ENCODE results near the gene MT1G. TPM values are rescaled to one million over a fixed set of nuclear protein-coding genes. Genes with fewer than 3 reads are reported as not detected.

The MT1G gene
- total RNA-seq, 1 donor from 2014 or later: 23.7 TPM

DNA sequence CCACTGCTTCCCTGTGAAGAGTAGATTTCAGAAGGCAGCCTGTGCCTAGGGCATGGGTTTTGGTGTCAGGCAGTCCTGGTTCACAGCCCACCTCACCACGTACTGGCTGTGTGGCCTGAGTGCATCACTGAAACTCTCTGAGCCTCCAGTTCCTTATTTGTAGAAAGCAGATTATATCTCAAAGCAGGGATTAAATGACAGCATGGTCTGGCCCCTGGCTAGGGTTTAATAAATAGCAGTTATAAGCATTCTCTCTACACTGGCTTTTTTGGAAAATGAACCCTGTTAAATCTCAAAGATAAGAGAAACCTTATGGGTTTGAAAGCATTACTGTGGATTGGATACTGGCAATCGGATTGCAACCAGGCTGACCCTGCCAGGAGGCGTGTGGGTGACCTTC lies 38.3 kb downstream of the MT1G start:
- Histone ChIP-seq H3K4me3 (no peak overlapping the region), H3K9me3 (no peaks in the 10 kb centered on the region), H3K36me3 (no peaks in the 10 kb centered on the region), H3K27me3 (peaks cover 6% of the 10 kb centered on the region), H3K27ac (no peak overlapping the region), H3K4me1 (peaks cover 6% of the 10 kb centered on the region)
- TF ChIP-seq, protein P1, sequence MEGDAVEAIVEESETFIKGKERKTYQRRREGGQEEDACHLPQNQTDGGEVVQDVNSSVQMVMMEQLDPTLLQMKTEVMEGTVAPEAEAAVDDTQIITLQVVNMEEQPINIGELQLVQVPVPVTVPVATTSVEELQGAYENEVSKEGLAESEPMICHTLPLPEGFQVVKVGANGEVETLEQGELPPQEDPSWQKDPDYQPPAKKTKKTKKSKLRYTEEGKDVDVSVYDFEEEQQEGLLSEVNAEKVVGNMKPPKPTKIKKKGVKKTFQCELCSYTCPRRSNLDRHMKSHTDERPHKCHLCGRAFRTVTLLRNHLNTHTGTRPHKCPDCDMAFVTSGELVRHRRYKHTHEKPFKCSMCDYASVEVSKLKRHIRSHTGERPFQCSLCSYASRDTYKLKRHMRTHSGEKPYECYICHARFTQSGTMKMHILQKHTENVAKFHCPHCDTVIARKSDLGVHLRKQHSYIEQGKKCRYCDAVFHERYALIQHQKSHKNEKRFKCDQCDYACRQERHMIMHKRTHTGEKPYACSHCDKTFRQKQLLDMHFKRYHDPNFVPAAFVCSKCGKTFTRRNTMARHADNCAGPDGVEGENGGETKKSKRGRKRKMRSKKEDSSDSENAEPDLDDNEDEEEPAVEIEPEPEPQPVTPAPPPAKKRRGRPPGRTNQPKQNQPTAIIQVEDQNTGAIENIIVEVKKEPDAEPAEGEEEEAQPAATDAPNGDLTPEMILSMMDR (IDR thresholded peaks at IDR 0.05): no peak
- ATAC-seq (no peak), DNase-seq (no peak)
- intact Hi-C loops (cut with DNase I): no loop called here

DNA sequence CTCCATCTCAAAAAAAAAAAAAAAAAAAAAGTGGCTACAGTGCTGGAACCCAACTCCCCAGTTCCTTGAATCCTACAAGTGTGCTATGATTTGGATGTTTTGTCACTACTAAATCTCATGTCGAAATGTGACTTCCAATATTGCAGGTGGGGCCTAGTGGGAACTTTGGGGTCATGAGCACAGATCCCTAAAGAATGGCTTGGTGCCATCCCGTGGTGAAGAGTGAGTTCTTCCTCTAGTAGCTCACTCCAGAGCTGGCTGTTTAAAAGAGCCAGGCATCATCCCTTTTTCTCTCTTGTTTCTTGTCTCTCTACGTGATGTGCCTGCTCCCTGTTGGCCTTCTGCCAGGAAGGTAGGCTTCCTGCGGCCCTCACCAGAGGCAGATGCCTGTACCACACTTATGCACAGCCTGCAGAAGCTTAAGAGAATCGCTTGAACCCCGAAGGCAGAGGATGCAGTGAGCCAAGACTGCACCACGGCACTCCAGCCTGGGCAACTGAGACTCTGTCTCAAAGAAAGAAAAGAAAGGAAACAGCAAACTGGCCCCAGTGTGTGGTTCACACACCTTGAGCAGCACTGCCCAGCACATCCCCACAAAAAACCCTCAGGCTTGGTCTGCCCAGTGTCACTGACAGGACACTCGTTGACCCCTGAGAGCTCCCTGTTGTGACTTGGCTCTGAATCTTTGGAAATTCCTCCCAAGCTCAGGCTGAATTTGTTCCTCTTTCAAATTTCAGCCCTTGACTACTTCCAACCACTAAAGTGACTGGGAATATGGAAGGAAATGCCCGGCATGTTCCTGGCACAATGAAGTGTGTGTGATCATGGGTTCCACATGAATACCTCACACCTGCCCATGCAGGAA lies 39.1 kb downstream of the MT1G start:
- intact Hi-C loops (cut with DNase I): no loop called here
- H3K4me3 ChIP-seq: no peak overlapping the region
- H3K36me3 ChIP-seq: no peaks in the 10 kb centered on the region
- no peaks in the 10 kb centered on the region for H3K27me3 ChIP-seq
- TF ChIP-seq, protein P1 (IDR thresholded peaks at IDR 0.05): no peak
- H3K27ac ChIP-seq: peak overlapping the region; percentile 2
- no peaks in the 10 kb centered on the region for H3K9me3 ChIP-seq
- ATAC-seq: no peak
- no peak for DNase-seq
- peaks cover 6% of the 10 kb centered on the region for H3K4me1 ChIP-seq

DNA sequence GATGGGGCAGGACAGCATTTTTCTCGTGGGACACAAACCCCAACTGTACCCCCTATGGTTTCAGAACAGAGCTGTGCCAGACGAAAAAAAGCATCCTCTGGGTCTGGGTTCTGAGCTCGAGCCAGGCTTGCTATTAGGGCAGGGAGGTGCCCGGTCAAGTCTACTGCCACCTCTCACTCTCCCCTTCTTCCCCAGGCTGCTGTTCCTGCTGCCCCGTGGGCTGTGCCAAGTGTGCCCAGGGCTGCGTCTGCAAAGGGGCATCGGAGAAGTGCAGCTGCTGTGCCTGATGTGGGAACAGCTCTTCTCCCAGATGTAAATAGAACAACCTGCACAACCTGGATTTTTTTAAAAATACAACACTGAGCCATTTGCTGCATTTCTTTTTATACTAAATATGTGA lies 41.2 kb downstream of the MT1G start:
- intact Hi-C loops (cut with DNase I): no loop called here
- TF ChIP-seq, protein P1 (IDR thresholded peaks at IDR 0.05): no peak
- Histone ChIP-seq H3K36me3 (no peaks in the 10 kb centered on the region), H3K4me3 (peak overlapping the region; percentile 70), H3K27ac (peak overlapping the region; percentile 93), H3K4me1 (peaks cover 6% of the 10 kb centered on the region), H3K27me3 (no peaks in the 10 kb centered on the region), H3K9me3 (no peaks in the 10 kb centered on the region)
- DNase-seq (no peak), ATAC-seq (no peak)

DNA sequence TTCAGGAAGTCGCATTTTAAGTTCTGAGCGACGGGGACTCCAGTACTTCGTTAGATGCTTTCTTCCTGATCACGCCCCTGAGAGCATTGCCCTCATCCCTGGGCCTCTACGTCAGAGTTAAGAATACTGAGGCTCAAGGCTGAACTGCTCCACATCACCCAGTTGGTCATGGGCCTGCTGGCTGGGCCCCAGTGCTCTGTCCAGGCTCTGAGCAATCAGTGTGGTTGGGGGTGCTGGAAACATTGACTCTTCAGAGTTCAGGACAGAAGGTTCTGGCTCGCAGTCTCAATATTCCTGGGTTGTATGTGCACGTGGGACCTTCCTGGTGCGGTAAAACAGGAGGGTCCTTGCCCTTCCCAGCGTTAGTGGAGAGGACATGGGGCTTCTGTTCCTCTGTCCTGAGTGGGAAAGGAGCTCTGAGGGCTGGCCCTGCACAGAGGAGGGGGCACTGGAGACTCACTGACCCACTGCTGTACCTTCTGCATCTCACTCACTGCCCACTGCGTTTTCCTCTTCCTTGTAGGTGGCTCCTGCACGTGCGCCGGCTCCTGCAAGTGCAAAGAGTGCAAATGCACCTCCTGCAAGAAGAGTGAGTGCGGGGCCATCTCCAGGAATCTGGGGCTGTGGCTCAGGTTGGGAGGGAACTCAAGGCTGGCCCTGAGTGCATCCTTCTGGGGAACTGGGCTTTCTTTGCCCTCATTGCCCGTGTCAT lies 41.8 kb downstream of the MT1G start:
- DNase-seq (no peak), ATAC-seq (peak; percentile 59)
- Histone ChIP-seq H3K4me3 (peak overlapping the region; percentile 70), H3K4me1 (peaks cover 6% of the 10 kb centered on the region), H3K9me3 (no peaks in the 10 kb centered on the region), H3K27ac (peak overlapping the region; percentile 93), H3K27me3 (no peaks in the 10 kb centered on the region), H3K36me3 (no peaks in the 10 kb centered on the region)
- intact Hi-C loops (cut with DNase I): no loop called here
- TF ChIP-seq, protein P1 (IDR thresholded peaks at IDR 0.05): no peak

DNA sequence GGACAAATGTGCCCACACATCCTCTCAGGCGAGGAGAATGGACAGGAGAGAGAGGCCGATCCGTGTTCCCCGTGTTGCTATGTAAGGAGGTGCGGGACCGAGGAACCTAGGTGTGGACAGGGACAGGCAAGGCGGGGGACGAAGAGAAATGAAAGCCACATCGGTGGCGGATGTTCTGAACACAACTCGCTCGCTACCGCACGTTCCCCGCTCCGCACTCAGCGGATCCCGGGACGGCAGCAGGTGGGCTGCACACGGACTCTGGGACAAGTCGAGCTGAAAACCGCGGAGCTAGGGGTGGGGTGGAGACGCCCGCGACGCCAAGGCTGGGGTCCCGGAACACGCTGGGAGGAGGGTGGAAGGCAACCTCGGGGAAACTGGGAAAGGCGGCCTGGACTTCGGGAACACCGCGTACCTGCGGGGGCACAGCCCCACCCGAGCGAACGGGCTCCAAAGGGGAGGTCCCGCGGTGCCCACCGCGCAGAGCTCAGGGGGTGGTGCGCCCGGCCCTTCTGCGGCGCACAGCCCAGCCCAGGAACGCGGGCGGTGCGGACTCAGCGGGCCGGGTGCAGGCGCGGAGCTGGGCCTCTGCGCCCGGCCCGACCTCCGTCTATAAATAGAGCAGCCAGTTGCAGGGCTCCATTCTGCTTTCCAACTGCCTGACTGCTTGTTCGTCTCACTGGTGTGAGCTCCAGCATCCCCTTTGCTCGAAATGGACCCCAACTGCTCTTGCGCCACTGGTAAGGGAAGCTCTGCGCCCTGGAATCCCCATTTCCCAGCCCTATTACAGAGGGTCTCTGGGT lies 42.5 kb downstream of the MT1G start, which contains the start of gene MT1E:
Gene MT1E, plus strand, starts transcription at position 642 of the 803 bp plus-strand sequence. Its CDS starts 71 bp downstream, at position 713.
- Histone ChIP-seq H3K27me3 (no peaks in the 10 kb centered on the region), H3K27ac (peak within 1 kb of the TSS; percentile 93), H3K4me3 (peak within 1 kb of the TSS; percentile 70), H3K4me1 (peaks cover 6% of the 10 kb centered on the region), H3K36me3 (no peaks in the 10 kb centered on the region), H3K9me3 (no peaks in the 10 kb centered on the region)
- intact Hi-C loops (cut with DNase I): no loop called here
- TF ChIP-seq, protein P1 (IDR thresholded peaks at IDR 0.05): no peak
- DNase-seq (peak; percentile 92), ATAC-seq (peak; percentile 96)

Measured in upper lobe of right lung (tissue), 1 donor.